Keratinocyte (primary cell): ENCODE results near the gene DNLZ. TPM values are rescaled to one million over a fixed set of nuclear protein-coding genes. Genes with fewer than 3 reads are reported as not detected.

Source experiments
- DNase-seq: peaks from one replicate; pipeline ENCODE4 v3.0.0-alpha.2; 2011; ENCODE audit warnings: low read depth, missing footprints, low spot score
- FAIRE-seq: peaks from 2 replicates; lab custom pipeline; 2011; peaks lifted over from hg19 to GRCh38; lab: Jason Lieb, UNC
- H2AFZ ChIP-seq: 2 replicates; pipeline ENCODE4 v1.6.0; 2012; ENCODE audit warnings: low read length, control low read depth, inconsistent platforms; ENCODE audit not compliant: control insufficient read depth
- H3K27ac ChIP-seq: 2 replicates; pipeline ENCODE4 v1.5.1; 2011; ENCODE audit warnings: low read length; ENCODE audit not compliant: control insufficient read depth, insufficient read depth
- H3K27me3 ChIP-seq: 3 replicates; pipeline ENCODE4 v1.6.0; 2011; ENCODE audit warnings: low read length; ENCODE audit not compliant: control insufficient read depth, insufficient read depth; ENCODE audit errors: extremely low read depth
- H3K36me3 ChIP-seq, 2 experiments: 2 replicates in 1 of 2; 3 replicates in 1 of 2; pipeline ENCODE4 v1.5.1; 2011; ENCODE audit warnings: low read length in 2 of 2, mild to moderate bottlenecking in 1 of 2; ENCODE audit not compliant: control insufficient read depth in 2 of 2, insufficient read depth in 2 of 2; ENCODE audit errors: extremely low read depth in 1 of 2
- H3K4me1 ChIP-seq: 3 replicates; pipeline ENCODE4 v1.5.1; 2011; ENCODE audit warnings: low read length; ENCODE audit not compliant: control insufficient read depth, insufficient read depth; ENCODE audit errors: extremely low read depth
- H3K4me2 ChIP-seq: 3 replicates; pipeline ENCODE4 v1.6.0; 2011; ENCODE audit warnings: low read depth, low read length; ENCODE audit not compliant: control insufficient read depth, insufficient read depth; ENCODE audit errors: extremely low read depth
- H3K4me3 ChIP-seq, 3 experiments: fragments of 200-600 bp in 1 of 3; sonication (generic) in 1 of 3; 2 replicates in 2 of 3; 3 replicates in 1 of 3; pipeline ENCODE4 v1.5.1; 2011 to 2016; ENCODE audit warnings: low read length in 3 of 3, mild to moderate bottlenecking in 3 of 3, control low read depth in 2 of 3, inconsistent platforms in 1 of 3, low read depth in 1 of 3, mixed read lengths in 1 of 3, mixed run types in 1 of 3, moderate library complexity in 1 of 3; ENCODE audit not compliant: control insufficient read depth in 2 of 3, insufficient read depth in 2 of 3; ENCODE audit errors: extremely low read depth in 1 of 3
- H3K79me2 ChIP-seq: 2 replicates; pipeline ENCODE4 v1.6.0; 2012; ENCODE audit warnings: low read length; ENCODE audit not compliant: control insufficient read depth, insufficient read depth
- H3K9ac ChIP-seq: 3 replicates; pipeline ENCODE4 v1.6.0; 2011; ENCODE audit warnings: low read length; ENCODE audit not compliant: control insufficient read depth, insufficient read depth; ENCODE audit errors: extremely low read depth
- H3K9me1 ChIP-seq: 3 replicates; pipeline ENCODE4 v1.6.0; 2011; ENCODE audit warnings: low read length; ENCODE audit not compliant: control insufficient read depth, insufficient read depth; ENCODE audit errors: extremely low read depth
- H3K9me3 ChIP-seq: 2 replicates; pipeline ENCODE4 v1.5.1; 2012; ENCODE audit warnings: low read depth, low read length; ENCODE audit not compliant: control insufficient read depth
- H4K20me1 ChIP-seq: 3 replicates; pipeline ENCODE4 v1.6.0; 2011; ENCODE audit warnings: low read length; ENCODE audit not compliant: control insufficient read depth, insufficient read depth; ENCODE audit errors: extremely low read depth
- EZH2 ChIP-seq: IDR thresholded peaks from one replicate; pipeline ENCODE4 v1.6.1; 2012; ENCODE audit warnings: inconsistent platforms, mild to moderate bottlenecking, low read length, moderate library complexity
- dilution Hi-C: fragments of 300-500 bp; cut with MboI; formaldehyde crosslinking; loops from one replicate; pipeline ENCODE4 v1.7.0; 2020; ENCODE audit warnings: low sequenced_read_pairs; ENCODE audit not compliant: extremely low pct_ligation_motif_present
- polyA plus RNA-seq, 5 experiments: library from polyadenylated mRNA; depleted of rRNA in 3 of 5; stranded (reverse) in 3 of 5; stranded (forward) in 1 of 5; unstranded in 1 of 5; fragments of >200 nt; gene quantifications; 1 replicate in 1 of 5; 2 replicates in 3 of 5; 3 replicates in 1 of 5; pipeline versions ENCODE4 v1.2.1 to v1.2.3, GENCODE V29; 2011 to 2012; ENCODE audit warnings: missing spikeins in 2 of 5, low read depth in 1 of 5, low replicate concordance in 1 of 5
- TF ChIP-seq, protein P1 (sequence below), 3 experiments: IDR thresholded peaks in 1 of 3; conservative IDR thresholded peaks in 1 of 3; optimal IDR thresholded peaks in 1 of 3; 2 replicates in 2 of 3; 3 replicates in 1 of 3; pipeline versions ENCODE3 to v1.5.1; 2011; ENCODE audit warnings: low read length in 3 of 3, mild to moderate bottlenecking in 3 of 3, moderate library complexity in 2 of 3, control low read depth in 1 of 3, inconsistent platforms in 1 of 3; ENCODE audit not compliant: insufficient read depth in 2 of 3; ENCODE audit errors: extremely low read depth in 1 of 3

DNLZ gene
- polyA plus RNA-seq, 1 donor (not counting 4 experiments of a cell fraction or from before 2014, with no cell fraction given), result 6.7 TPM

DNA sequence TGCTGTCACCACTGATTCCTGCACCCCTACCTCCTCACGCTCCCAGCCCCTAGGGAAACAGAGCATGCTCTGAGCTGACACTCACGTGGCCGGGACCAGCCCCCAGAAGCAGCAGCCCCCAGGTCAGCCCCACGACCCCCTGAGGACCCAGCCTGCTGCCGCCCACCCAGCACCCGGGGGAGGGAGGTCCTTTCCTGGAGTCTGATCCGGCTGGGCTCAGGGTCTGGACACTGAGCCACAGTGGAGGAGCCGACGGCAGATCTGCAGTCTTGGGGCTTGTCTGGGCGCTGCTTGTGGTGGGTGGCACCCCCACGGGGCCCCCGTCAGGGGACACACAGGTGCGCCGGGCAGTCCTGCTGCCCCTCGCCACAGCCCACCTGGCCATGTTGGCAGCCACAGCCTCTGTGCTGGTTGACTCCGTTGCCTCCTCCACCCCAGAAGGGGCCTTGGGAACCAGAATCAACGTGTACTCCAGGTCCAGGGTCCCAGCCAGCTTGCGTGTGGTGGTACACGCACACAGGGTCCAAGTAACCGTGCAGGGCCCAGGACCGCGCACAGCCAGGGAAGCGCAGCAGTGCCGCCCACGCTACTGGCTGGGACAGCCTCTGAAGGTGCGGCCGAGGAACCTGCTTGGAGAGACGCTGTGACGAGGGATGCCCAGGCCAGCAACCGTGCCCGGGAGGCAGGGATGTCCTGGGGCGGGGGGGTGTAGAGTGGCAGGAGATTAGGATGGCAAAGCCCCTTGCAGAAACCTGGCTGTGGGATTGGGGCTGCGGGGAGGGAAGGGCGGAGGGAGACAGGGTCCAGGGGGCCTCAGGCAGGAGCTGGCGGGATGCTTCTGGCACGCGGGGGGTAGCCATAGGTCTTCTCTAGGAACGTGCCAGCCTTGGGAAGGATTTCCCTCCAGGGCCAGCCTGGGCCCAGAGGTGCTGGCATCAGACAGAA, 3.5 kb downstream of the DNLZ start:
- no peaks in the 10 kb centered on the region for H3K27me3 ChIP-seq
- H3K27ac ChIP-seq, result no peak overlapping the region
- peaks cover 12% of the 10 kb centered on the region for H3K4me1 ChIP-seq
- H3K9ac ChIP-seq, result no peak overlapping the region
- H3K79me2 ChIP-seq, result no peaks in the 10 kb centered on the region
- H3K4me2 ChIP-seq, result no peak overlapping the region
- no peaks in the 10 kb centered on the region for H4K20me1 ChIP-seq
- no peak for FAIRE-seq
- peaks cover 0 to 3% of the 10 kb centered on the region in 2 experiments for H3K36me3 ChIP-seq
- dilution Hi-C loops, result no loop called here
- DNase-seq, result no peak
- H3K9me1 ChIP-seq, result no peaks in the 10 kb centered on the region
- no peak overlapping the region for H3K4me3 ChIP-seq
- TF ChIP-seq, protein P1, sequence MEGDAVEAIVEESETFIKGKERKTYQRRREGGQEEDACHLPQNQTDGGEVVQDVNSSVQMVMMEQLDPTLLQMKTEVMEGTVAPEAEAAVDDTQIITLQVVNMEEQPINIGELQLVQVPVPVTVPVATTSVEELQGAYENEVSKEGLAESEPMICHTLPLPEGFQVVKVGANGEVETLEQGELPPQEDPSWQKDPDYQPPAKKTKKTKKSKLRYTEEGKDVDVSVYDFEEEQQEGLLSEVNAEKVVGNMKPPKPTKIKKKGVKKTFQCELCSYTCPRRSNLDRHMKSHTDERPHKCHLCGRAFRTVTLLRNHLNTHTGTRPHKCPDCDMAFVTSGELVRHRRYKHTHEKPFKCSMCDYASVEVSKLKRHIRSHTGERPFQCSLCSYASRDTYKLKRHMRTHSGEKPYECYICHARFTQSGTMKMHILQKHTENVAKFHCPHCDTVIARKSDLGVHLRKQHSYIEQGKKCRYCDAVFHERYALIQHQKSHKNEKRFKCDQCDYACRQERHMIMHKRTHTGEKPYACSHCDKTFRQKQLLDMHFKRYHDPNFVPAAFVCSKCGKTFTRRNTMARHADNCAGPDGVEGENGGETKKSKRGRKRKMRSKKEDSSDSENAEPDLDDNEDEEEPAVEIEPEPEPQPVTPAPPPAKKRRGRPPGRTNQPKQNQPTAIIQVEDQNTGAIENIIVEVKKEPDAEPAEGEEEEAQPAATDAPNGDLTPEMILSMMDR (optimal IDR thresholded peaks at IDR 0.05 in 1 of 3, IDR thresholded peaks at IDR 0.05 in 1 of 3, conservative IDR thresholded peaks at IDR 0.05 in 1 of 3; ENCODE audit: extremely low read depth in 1 of 3, insufficient read depth in 2 of 3, low read length in 3 of 3), result no peak
- H3K9me3 ChIP-seq, result no peaks in the 10 kb centered on the region
- H2AFZ ChIP-seq, result no peak overlapping the region

DNA sequence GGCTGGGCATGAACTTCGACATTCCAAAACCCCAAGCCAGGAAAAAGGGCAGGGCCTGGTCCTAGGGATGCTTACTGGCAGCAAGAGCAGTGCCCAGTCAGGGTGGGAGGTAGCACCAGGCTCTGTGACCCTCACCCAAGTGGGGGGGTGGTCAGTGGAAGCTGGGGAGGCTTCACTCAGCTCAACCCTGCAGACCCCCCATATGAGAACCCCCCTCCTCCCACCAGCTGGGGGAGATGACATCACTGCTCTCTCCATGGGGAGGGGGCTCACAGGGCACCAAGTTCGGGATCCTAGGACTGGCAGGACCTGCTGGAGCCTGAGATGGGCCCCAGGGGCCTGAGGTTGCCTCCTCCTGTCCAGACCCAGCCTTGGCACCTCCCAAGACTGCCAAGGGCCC, 4.7 kb downstream of the DNLZ start:
- Histone ChIP-seq H3K27me3 (no peaks in the 10 kb centered on the region), H3K9me3 (no peaks in the 10 kb centered on the region), H3K4me2 (no peak overlapping the region), H3K79me2 (no peaks in the 10 kb centered on the region), H4K20me1 (no peaks in the 10 kb centered on the region), H3K4me3 (no peak overlapping the region), H2AFZ (no peak overlapping the region), H3K4me1 (peaks cover 9% of the 10 kb centered on the region), H3K27ac (no peak overlapping the region), H3K36me3 (peaks cover 0 to 3% of the 10 kb centered on the region in 2 experiments), H3K9me1 (no peaks in the 10 kb centered on the region), H3K9ac (no peak overlapping the region)
- dilution Hi-C loops, result no loop called here
- FAIRE-seq, result no peak
- DNase-seq, result no peak
- TF ChIP-seq EZH2, result no peak
- TF ChIP-seq, protein P1 (optimal IDR thresholded peaks at IDR 0.05 in 1 of 3, IDR thresholded peaks at IDR 0.05 in 1 of 3, conservative IDR thresholded peaks at IDR 0.05 in 1 of 3; ENCODE audit: extremely low read depth in 1 of 3, insufficient read depth in 2 of 3, low read length in 3 of 3), result no peak
